Large intestine (tissue), 3 donors: ENCODE measurements around the gene TMPRSS11A. TPM values are rescaled to one million over a fixed set of nuclear protein-coding genes. Genes with fewer than 3 reads are reported as not detected.

Source experiments
- DNase-seq, 2 donors: peaks; one replicate each; pipeline versions ENCODE4 v3.0.0 to v3.0.0-alpha.2; 2013
- H3K27ac ChIP-seq: one replicate; pipeline ENCODE4 v1.5.1; 2013; ENCODE audit warnings: low read length
- H3K27me3 ChIP-seq: 2 replicates; pipeline ENCODE4 v1.6.1; 2013; ENCODE audit warnings: low read length; ENCODE audit not compliant: control insufficient read depth, insufficient read depth
- H3K36me3 ChIP-seq: 2 replicates; pipeline ENCODE4 v1.6.1; 2013; ENCODE audit warnings: low read length; ENCODE audit not compliant: control insufficient read depth, insufficient read depth
- H3K4me1 ChIP-seq: one replicate; pipeline ENCODE4 v1.6.1; 2013; ENCODE audit warnings: low read length; ENCODE audit not compliant: control insufficient read depth, insufficient read depth
- H3K4me3 ChIP-seq: one replicate; pipeline ENCODE4 v1.5.1; 2013; ENCODE audit warnings: low read length
- H3K9me3 ChIP-seq: one replicate; pipeline ENCODE4 v1.6.1; 2013; ENCODE audit warnings: mild to moderate bottlenecking, low read depth, low read length, moderate library complexity; ENCODE audit not compliant: control insufficient read depth
- WGBS: methylation state at CpG from one replicate; pipeline ENCODE4 v1.1.5; 2013; ENCODE audit warnings: low lambda C conversion rate; ENCODE audit not compliant: insufficient coverage; 5-methylcytosine and 5-hydroxymethylcytosine counted together
- polyA plus RNA-seq: library from polyadenylated mRNA; unstranded; fragments of 120-200 nt; gene quantifications from one replicate; pipeline ENCODE4 v1.2.1, GENCODE V29; 2013

The TMPRSS11A gene
- polyA plus RNA-seq, 1 donor = 0.04 TPM

DNA sequence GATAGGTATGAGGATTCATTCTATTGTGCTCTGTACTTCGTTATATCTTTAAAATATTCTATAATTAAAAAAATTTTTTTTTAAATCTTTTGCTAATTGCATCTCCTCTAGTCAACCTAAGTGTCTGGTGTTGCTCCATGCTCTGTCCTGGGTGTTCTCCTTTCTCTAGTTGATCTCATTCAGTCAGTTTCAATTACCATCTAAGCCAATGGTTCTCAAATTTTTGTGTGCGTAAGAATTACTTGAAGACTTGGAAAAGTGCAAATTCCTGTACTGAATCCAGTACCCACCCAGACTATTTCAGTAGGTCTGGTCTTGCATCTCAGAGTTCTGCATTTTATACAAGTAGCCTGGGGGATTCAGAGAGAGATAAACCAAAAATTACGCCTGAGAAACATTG lies 86.2 kb downstream of the TMPRSS11A start:
- Histone ChIP-seq H3K36me3 (no peaks in the 10 kb centered on the region), H3K4me3 (no peak overlapping the region), H3K27me3 (no peaks in the 10 kb centered on the region), H3K4me1 (no peaks in the 10 kb centered on the region), H3K9me3 (no peaks in the 10 kb centered on the region), H3K27ac (no peak overlapping the region)
- WGBS = 92% methylated on average over 2 of the region's 3 CpGs
- DNase-seq = no peak

DNA sequence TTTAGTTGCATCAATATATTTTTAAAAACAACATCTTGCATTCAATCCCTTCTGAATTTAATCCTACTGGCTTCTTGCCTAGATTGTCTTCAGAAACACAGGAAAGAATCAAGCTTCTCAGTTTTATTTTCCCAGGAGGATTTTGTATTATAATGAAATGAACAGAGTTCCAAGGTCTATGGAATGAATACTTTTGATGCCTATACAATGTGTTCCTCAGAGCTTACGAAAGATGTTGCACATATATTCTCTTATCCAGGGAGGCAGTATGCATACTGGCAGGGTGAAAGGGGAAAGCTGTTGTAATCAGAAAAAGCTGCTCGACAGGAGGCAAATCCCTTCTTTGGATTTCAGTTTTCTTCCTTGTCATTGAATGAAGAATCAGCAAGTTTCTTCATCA lies 88.3 kb downstream of the TMPRSS11A start:
- DNase-seq = no peak
- Histone ChIP-seq H3K27ac (no peak overlapping the region), H3K9me3 (no peaks in the 10 kb centered on the region), H3K4me3 (no peak overlapping the region), H3K27me3 (no peaks in the 10 kb centered on the region), H3K4me1 (no peaks in the 10 kb centered on the region), H3K36me3 (no peaks in the 10 kb centered on the region)
- 100% methylated on average over 1 of the region's 2 CpGs for WGBS

DNA sequence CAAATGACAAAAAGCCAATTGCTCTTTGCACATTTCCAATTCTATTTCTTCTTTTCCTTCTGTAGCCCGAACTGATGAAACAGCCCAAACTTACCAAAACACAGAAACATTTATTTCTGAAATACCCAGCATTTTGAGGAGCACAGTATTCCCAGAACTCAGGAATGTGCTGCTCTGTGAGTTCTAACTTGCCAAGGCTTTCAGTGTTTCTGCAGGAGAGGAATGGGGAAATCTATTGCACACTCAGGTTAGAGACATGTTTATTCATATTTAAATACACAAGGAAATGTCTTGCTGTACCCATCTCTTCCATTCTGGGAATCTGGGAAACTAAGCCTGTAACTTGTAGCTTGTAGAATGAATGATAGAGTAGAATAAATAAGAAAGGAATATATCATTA lies 90.2 kb downstream of the TMPRSS11A start:
- Histone ChIP-seq H3K27me3 (no peaks in the 10 kb centered on the region), H3K27ac (no peak overlapping the region), H3K4me1 (no peaks in the 10 kb centered on the region), H3K9me3 (no peaks in the 10 kb centered on the region), H3K36me3 (no peaks in the 10 kb centered on the region), H3K4me3 (no peak overlapping the region)
- DNase-seq = no peak
- WGBS = 100% methylated on average over 1 of the region's 1 CpG

DNA sequence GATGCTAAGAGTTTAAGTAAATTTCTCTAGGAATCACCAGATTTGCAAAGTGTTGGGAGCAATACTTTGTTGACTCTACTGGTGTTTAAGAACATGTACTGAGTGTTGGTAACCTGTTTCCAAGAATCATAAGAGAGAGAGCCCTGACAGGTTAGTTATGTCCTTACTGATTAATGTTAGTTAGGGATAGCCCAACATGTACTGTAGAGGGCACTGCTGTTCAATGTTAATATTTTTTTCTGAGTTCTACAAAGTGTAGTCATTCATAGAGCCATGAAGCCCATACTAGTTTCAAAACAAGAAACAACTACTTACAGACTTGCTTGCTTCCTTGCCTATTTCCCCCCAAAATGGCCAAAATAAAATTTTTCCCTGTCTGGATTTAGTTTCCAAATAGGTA lies 91.4 kb downstream of the TMPRSS11A start:
- Histone ChIP-seq H3K4me1 (no peaks in the 10 kb centered on the region), H3K9me3 (no peaks in the 10 kb centered on the region), H3K4me3 (no peak overlapping the region), H3K27ac (no peak overlapping the region), H3K36me3 (no peaks in the 10 kb centered on the region), H3K27me3 (no peaks in the 10 kb centered on the region)
- DNase-seq = peak; percentile 32 to 55

DNA sequence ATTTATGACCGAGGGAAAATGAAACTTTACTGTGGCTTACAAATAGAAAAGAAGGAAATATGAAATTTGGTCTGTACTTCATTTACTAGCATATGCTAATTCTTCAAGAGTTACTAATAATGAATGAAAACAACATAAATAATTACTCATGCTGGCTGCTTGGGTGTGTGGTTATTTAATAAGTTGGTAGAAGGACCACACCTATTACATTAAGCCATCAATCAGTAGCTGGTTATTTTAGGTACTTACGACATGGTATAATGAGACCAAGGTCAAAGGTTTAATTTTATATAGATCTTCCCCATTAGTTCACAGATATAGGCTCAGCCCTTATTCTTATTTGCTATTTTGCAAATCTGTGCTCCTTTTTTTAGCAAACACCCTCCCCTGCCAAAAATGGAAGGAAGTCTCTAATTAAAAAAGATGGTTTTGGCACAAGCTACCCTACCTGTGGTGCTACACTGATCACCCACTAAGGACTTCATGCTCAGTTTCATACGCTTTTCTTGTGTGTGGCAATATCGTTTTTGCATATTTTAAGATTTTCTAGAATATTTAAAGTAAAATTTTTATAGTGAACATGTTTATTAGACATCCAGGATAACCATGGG lies 93.6 kb downstream of the TMPRSS11A start:
- Histone ChIP-seq H3K27ac (no peak overlapping the region), H3K9me3 (no peaks in the 10 kb centered on the region), H3K27me3 (no peaks in the 10 kb centered on the region), H3K4me3 (no peak overlapping the region), H3K36me3 (no peaks in the 10 kb centered on the region), H3K4me1 (no peaks in the 10 kb centered on the region)
- DNase-seq = no peak
- WGBS = 93% methylated on average over 2 of the region's 4 CpGs

DNA sequence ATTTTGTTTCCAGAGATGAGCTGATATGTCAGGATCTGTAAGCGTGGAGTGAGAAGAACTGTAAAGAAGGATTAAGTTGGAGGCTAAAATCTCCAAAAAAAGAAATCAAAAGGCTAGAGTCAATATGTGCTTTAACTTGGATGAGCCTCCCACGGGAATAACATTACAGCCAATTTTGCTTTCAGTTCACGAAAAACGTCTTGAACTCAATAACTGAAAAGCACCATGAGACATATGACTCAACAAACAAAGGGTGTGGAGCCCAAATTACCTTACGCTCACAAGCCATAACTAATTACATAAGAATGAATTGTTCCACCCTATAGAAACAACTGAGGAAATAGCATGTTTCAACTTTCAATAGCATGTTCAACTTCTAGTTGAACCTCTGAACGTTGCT lies 101.8 kb downstream of the TMPRSS11A start:
- Histone ChIP-seq H3K27ac (no peak overlapping the region), H3K36me3 (no peaks in the 10 kb centered on the region), H3K4me1 (no peaks in the 10 kb centered on the region), H3K27me3 (no peaks in the 10 kb centered on the region), H3K9me3 (no peaks in the 10 kb centered on the region), H3K4me3 (no peak overlapping the region)
- no peak for DNase-seq
- 60% methylated on average over 1 of the region's 6 CpGs for WGBS

Other genes with a start within 250 kb of the TMPRSS11A start
- gene GNRHR, start 209.1 kb downstream of the TMPRSS11A start, polyA plus RNA-seq = 0.55 TPM
- 0.06 TPM for gene TMPRSS11D, start 79.5 kb downstream of the TMPRSS11A start, polyA plus RNA-seq
- gene TMPRSS11F, start 166.4 kb upstream of the TMPRSS11A start, polyA plus RNA-seq = not detected